ENCODE measurements around the gene SLC26A5.

GRCh38 chr7:103348959-103349358 lies 97.0 kb downstream of the SLC26A5 start:
- TF ChIP-seq CTCF (IDR thresholded peaks at IDR 0.05) (no peak), POLR2A (IDR thresholded peaks at IDR 0.05) (no peak)
